Retinal pigment epithelial cell (primary cell): Measurements from ENCODE around the gene PATJ.
A peak's percentile ranks its signal among the peaks of the same experiment; 100 is the strongest.

Experiments
- DNase-seq: peaks from one replicate; pipeline ENCODE4 v3.0.0-alpha.2; 2010; ENCODE audit warnings: low read depth
- H3K4me3 ChIP-seq: 2 replicates; pipeline ENCODE4 v1.5.1; 2011; ENCODE audit warnings: mild to moderate bottlenecking, low read length, control low read depth, moderate library complexity
- CTCF ChIP-seq: conservative IDR thresholded peaks from 2 replicates; pipeline ENCODE4 v1.5.1; 2011; ENCODE audit warnings: low read depth, low read length, control low read depth, inconsistent platforms

The PATJ gene

GRCh38 chr1:61740751-61741700 lies 1.3 kb upstream of the PATJ start:
- no peak for DNase-seq
- no peak for TF ChIP-seq CTCF
- H3K4me3 ChIP-seq: no peak overlapping the region

DNA sequence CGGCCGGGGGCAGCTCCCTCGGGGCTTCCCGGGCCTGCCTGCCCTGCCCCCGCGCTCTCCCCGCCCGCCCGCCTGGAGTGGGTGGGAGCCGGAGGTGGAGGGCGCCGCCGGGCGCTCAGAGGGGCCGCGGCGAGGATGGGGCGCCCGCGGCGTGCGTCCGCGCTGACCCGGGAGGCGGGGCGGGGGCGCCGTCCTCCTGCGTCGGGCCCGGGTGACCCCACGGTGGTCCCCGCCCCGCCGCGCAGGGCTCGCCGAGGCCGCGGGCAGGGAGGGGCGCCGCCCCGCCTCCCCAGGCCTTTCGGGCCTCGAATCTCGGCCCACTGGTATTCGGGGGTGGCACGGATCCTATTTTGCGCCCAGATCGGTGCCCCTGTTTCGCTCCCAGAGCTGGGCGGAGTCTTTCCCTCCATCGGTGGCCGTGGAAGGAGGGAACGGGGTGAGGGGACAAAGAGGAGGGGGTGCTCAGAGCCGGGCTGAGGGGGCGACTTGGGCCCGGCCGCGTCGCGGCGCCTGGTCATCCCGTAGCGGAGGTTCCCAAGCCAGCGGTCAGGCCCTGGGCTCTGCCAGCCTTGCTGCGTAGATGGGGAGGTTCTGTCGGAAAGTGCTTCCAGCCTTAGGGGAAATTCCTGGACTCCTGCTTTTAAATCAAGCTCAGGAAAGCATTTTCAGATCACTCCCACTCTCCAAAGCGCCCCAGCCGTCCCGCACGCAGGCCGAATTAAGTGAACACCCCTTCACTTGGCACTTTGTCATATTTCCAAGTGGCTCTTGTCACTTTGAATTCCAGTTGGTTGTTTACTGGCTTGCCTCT lies 545 bp downstream of the PATJ start:
- DNase-seq: no peak
- TF ChIP-seq CTCF: no peak
- H3K4me3 ChIP-seq: peak overlapping the region; percentile 75

GRCh38 chr1:61743431-61743705 lies 1.1 kb downstream of the PATJ start:
- no peak for TF ChIP-seq CTCF
- DNase-seq: no peak
- H3K4me3 ChIP-seq: peak overlapping the region; percentile 72

- no peak overlapping the region for H3K4me3 ChIP-seq
- TF ChIP-seq CTCF: no peak
- DNase-seq: no peak
These were observed 1.7 kb downstream of the PATJ start for GRCh38 chr1:61743716-61744580.

- no peak for DNase-seq
- no peak for TF ChIP-seq CTCF
- no peak overlapping the region for H3K4me3 ChIP-seq
These were observed 4.5 kb downstream of the PATJ start for GRCh38 chr1:61746813-61747212.

- H3K4me3 ChIP-seq: no peak overlapping the region
- TF ChIP-seq CTCF: no peak
- no peak for DNase-seq
These were observed 6.3 kb downstream of the PATJ start for GRCh38 chr1:61748566-61748965.
